Heart left ventricle (tissue), 16 donors: ENCODE measurements around the gene APP. TPM values are rescaled to one million over a fixed set of nuclear protein-coding genes. Genes with fewer than 3 reads are reported as not detected.

ENCODE experiments used
- ATAC-seq, 4 donors: fragments of 200-7000 bp; cut with Tn5 transposase; one replicate each; pipeline ENCODE4 v1.9.1; 2020 to 2022; ENCODE audit warnings: moderate library complexity in 4 of 4, mild to moderate bottlenecking in 3 of 4, moderate number of reproducible peaks in 1 of 4
- DNase-seq, 5 donors: peaks; one replicate each; pipeline ENCODE4 v3.0.0-alpha.2; 2020
- H3K27ac ChIP-seq, 12 donors: fragments of 200-600 bp; sonication (generic) in 4 of 12; one replicate each; pipeline versions ENCODE4 v1.5.0 to v1.8.0; 2016 to 2022; ENCODE audit warnings: mild to moderate bottlenecking in 2 of 12
- H3K27me3 ChIP-seq, 9 donors: fragments of 200-600 bp; sonication (generic) in 2 of 9; one replicate each; pipeline versions ENCODE4 v1.5.1 to v1.8.0; 2016 to 2022; ENCODE audit warnings: mild to moderate bottlenecking in 3 of 9
- H3K36me3 ChIP-seq, 9 donors: fragments of 200-600 bp; sonication (generic) in 2 of 9; one replicate each; pipeline versions ENCODE4 v1.5.0 to v1.8.0; 2018 to 2022; ENCODE audit warnings: mild to moderate bottlenecking in 2 of 9
- H3K4me1 ChIP-seq, 12 donors: fragments of 200-600 bp; sonication (generic) in 4 of 12; one replicate each; pipeline versions ENCODE4 v1.5.0 to v1.8.0; 2016 to 2022; ENCODE audit warnings: mild to moderate bottlenecking in 3 of 12
- H3K4me3 ChIP-seq, 12 donors: fragments of 200-600 bp; sonication (generic) in 4 of 12; one replicate each; pipeline versions ENCODE4 v1.5.0 to v1.8.0; 2017 to 2022; ENCODE audit warnings: mild to moderate bottlenecking in 9 of 12, moderate library complexity in 4 of 12
- H3K9me3 ChIP-seq, 12 donors: fragments of 200-600 bp; sonication (generic) in 4 of 12; one replicate each; pipeline versions ENCODE4 v1.5.0 to v1.8.0; 2016 to 2022; ENCODE audit warnings: mild to moderate bottlenecking in 1 of 12
- CTCF ChIP-seq, 12 donors: fragments of 200-600 bp; sonication (generic) in 4 of 12; IDR thresholded peaks; one replicate each; pipeline versions ENCODE4 v1.5.0 to v1.8.0; 2018 to 2022; ENCODE audit warnings: antibody characterized with exemption in 12 of 12, mild to moderate bottlenecking in 5 of 12
- POLR2A ChIP-seq, 2 donors: fragments of 450-650 bp; IDR thresholded peaks; one replicate each; pipeline ENCODE4 v1.6.1; 2017; ENCODE audit warnings: antibody characterized with exemption in 2 of 2, mild to moderate bottlenecking in 2 of 2, moderate library complexity in 2 of 2
- WGBS, 4 donors: extraction: QIAGEN DNeasy Blood & Tissue Kit in 2 of 4; methylation state at CpG; one replicate each; pipeline versions ENCODE4 v1.1.5 to v1.1.7; 2013 to 2018; 5-methylcytosine and 5-hydroxymethylcytosine counted together
- intact Hi-C, 10 donors: fragments of 100-400 bp; cut with DNase I; formaldehyde crosslinking; loops; one replicate each; pipeline versions ENCODE4 v1.11.1 to v1.14.2; 2022
- polyA plus RNA-seq, 2 donors: library from polyadenylated mRNA; stranded (reverse); fragments of 200-250 nt; gene quantifications; one replicate each; pipeline ENCODE4 v1.2.3, GENCODE V29; 2013
- total RNA-seq, 9 donors: library from RNA; depleted of rRNA in 2 of 9; stranded (reverse); fragments of >200 nt in 2 of 9; fragmentation: NEBNext Ultra II Directional in 3 of 9; extraction: Animal tissue kit (Norgen Biotek cat#: 25700) in 3 of 9; gene quantifications; one replicate each; pipeline versions ENCODE4 v1.1.0 to v1.2.4, GENCODE V29; 2016 to 2023
- donor health status: ischemic (EF 13 %, LVEDD 7.1; RV severe dilation, severe dysfunction).
- donor health status: healthy with polysubstance abuse.
- donor health status: DM: no; HTN: yes; CAD: no.
- donor health status: DM: no; HTN: no; CAD: no.
- donor health status: ischemic (EF 25% LVEDD 6.9; RV normal size, moderate dysfunction).
- donor health status: ischemic (EF 25% LVEDD 5.7; RV mildly dilated, moderate dysfunction).
- donor health status: healthy.
- donor health status: DM: yes; HTN: yes; CAD: no.
- donor health status: ischemic (EF 35%, LVEDD 5.7; RV mildly dilated, moderate dysfunction).
- donor health status: nonischemic (EF 11% LVEDD 7.7; RV severe dilation, severe dysfunction).
- donor health status: DM: yes; HTN: yes; CAD: no.
- donor health status: PGD.
- donor health status: ischemic (EF 29% LVEDD 5.4; RV normal size, mild dysfunction).
- donor health status: nonischemic (EF 23%, LVEDD 6.1; RV moderate dilation, normal function).

The APP gene
- total and polyA plus RNA-seq, 11 donors = 103 to 467 (median 373) TPM

GRCh38 chr21:26127918-26128317, 42.7 kb downstream of the APP start:
- Histone ChIP-seq H3K4me3 (peak overlapping the region in 7 of 12 donors; percentile 5 to 32 (median 22)), H3K27ac (peak overlapping the region in 10 of 12 donors; percentile 12 to 54 (median 45)), H3K27me3 (no peaks in the 10 kb centered on the region), H3K4me1 (peaks cover 12 to 78% (median 61%) of the 10 kb centered on the region in 12 donors), H3K9me3 (no peaks in the 10 kb centered on the region), H3K36me3 (no peaks in the 10 kb centered on the region)
- no peak for TF ChIP-seq POLR2A (IDR thresholded peaks at IDR 0.05)
- TF ChIP-seq CTCF (IDR thresholded peaks at IDR 0.05) = no peak
- ATAC-seq (peak in 3 of 4 donors; percentile 60 to 82 (median 75)), DNase-seq (peak in 3 of 5 donors; percentile 22 to 54 (median 35))
- 8 to 14% (median 13%) methylated on average over 6 of the region's 6 CpGs for WGBS, 4 donors
- intact Hi-C loops = loop anchor here in 2 of 10 donors (5.0 kb wide), 1 partner anchor 39 kb away; no protein-coding TSS in a partner anchor

GRCh38 chr21:26127073-26127814, 43.3 kb downstream of the APP start:
- no peak for TF ChIP-seq CTCF (IDR thresholded peaks at IDR 0.05)
- TF ChIP-seq POLR2A (IDR thresholded peaks at IDR 0.05) = no peak
- H3K4me1 ChIP-seq = peaks cover 12 to 79% (median 61%) of the 10 kb centered on the region in 12 donors
- no peaks in the 10 kb centered on the region for H3K36me3 ChIP-seq
- H3K4me3 ChIP-seq = peak overlapping the region in 7 of 12 donors; percentile 5 to 32 (median 22)
- no peak for ATAC-seq
- intact Hi-C loops = loop anchor here in 2 of 10 donors (5.0 kb wide), 1 partner anchor 40 kb away; no protein-coding TSS in a partner anchor
- no peaks in the 10 kb centered on the region for H3K27me3 ChIP-seq
- 63 to 79% (median 75%) methylated on average over 1 of the region's 1 CpG for WGBS, 4 donors
- peak overlapping the region in 10 of 12 donors; percentile 12 to 54 (median 45) for H3K27ac ChIP-seq
- no peaks in the 10 kb centered on the region for H3K9me3 ChIP-seq
- no peak for DNase-seq

- no peak overlapping the region for H3K27ac ChIP-seq
- H3K36me3 ChIP-seq = no peaks in the 10 kb centered on the region
- DNase-seq = no peak
- TF ChIP-seq POLR2A (IDR thresholded peaks at IDR 0.05) (no peak), CTCF (IDR thresholded peaks at IDR 0.05) (no peak)
- intact Hi-C loops = loop anchor here in 2 of 10 donors (5.0 kb wide), 1 partner anchor 41 kb away; no protein-coding TSS in a partner anchor
- 76 to 89% (median 81%) methylated on average over 4 of the region's 4 CpGs for WGBS, 4 donors
- ATAC-seq = no peak
- H3K9me3 ChIP-seq = no peaks in the 10 kb centered on the region
- no peaks in the 10 kb centered on the region for H3K27me3 ChIP-seq
- H3K4me1 ChIP-seq = peaks cover 12 to 80% (median 58%) of the 10 kb centered on the region in 12 donors
- H3K4me3 ChIP-seq = no peak overlapping the region
Observed at GRCh38 chr21:26126168-26126553, 44.4 kb downstream of the APP start.

GRCh38 chr21:26125433-26126167, 45.0 kb downstream of the APP start:
- peaks cover 12 to 79% (median 57%) of the 10 kb centered on the region in 12 donors for H3K4me1 ChIP-seq
- 60 to 65% (median 63%) methylated on average over 8 of the region's 8 CpGs for WGBS, 4 donors
- DNase-seq = no peak
- no peak overlapping the region for H3K4me3 ChIP-seq
- H3K27me3 ChIP-seq = no peaks in the 10 kb centered on the region
- no peak for ATAC-seq
- TF ChIP-seq POLR2A (IDR thresholded peaks at IDR 0.05) (no peak), CTCF (IDR thresholded peaks at IDR 0.05) (no peak)
- no peaks in the 10 kb centered on the region for H3K9me3 ChIP-seq
- intact Hi-C loops = loop anchor here in 2 of 10 donors (5.0 kb wide), 1 partner anchor 42 kb away; no protein-coding TSS in a partner anchor
- no peaks in the 10 kb centered on the region for H3K36me3 ChIP-seq
- peak overlapping the region in 6 of 12 donors; percentile 23 to 78 (median 66) for H3K27ac ChIP-seq
